IMR-90 (cell line): ENCODE results near the gene GRAMD4.

Experiments
- CTCF ChIP-seq: conservative IDR thresholded peaks from 2 replicates; pipeline ENCODE4 v1.5.1; 2012; ENCODE audit warnings: mild to moderate bottlenecking, low read depth, low read length, improper control_type of control experiment
- FOS ChIP-seq: fragments of 150-350 bp; IDR thresholded peaks from 2 replicates; pipeline ENCODE4 v1.6.1; 2016; ENCODE audit warnings: low read depth, low read length
- NFE2L2 ChIP-seq: fragments of 150-350 bp; IDR thresholded peaks from 2 replicates; pipeline ENCODE4 v1.6.1; 2016; ENCODE audit warnings: low read depth, mild to moderate bottlenecking, low read length
- POLR2A ChIP-seq: IDR thresholded peaks from 2 replicates; pipeline ENCODE4 v1.6.1; 2012; ENCODE audit warnings: mild to moderate bottlenecking, low read depth, low read length

GRCh38 chr22:46721501-46722085 lies 101.4 kb downstream of the GRAMD4 start:
- TF ChIP-seq CTCF (no peak), NFE2L2 (no peak), POLR2A (no peak), FOS (no peak)
